Endothelial cell (in vitro differentiated cells): ENCODE measurements around the gene UBALD2. TPM values are rescaled to one million over a fixed set of nuclear protein-coding genes. Genes with fewer than 3 reads are reported as not detected.

Source experiments
- DNase-seq: peaks from one replicate; pipeline ENCODE4 v3.0.0; 2021; ENCODE audit warnings: low spot score
- H3K27ac Mint-ChIP-seq: one replicate; pipeline ENCODE4 v1.8.0; 2021; ENCODE audit warnings: mixed read lengths, inconsistent platforms; ENCODE audit not compliant: unreplicated experiment
- H3K27me3 Mint-ChIP-seq: one replicate; pipeline ENCODE4 v1.8.0; 2021; ENCODE audit warnings: mild to moderate bottlenecking, moderate library complexity, mixed read lengths, inconsistent platforms; ENCODE audit not compliant: unreplicated experiment
- H3K36me3 Mint-ChIP-seq: one replicate; pipeline ENCODE4 v1.8.0; 2021; ENCODE audit warnings: mild to moderate bottlenecking, low read depth, mixed read lengths, inconsistent platforms; ENCODE audit not compliant: unreplicated experiment
- H3K4me1 Mint-ChIP-seq: one replicate; pipeline ENCODE4 v1.8.0; 2021; ENCODE audit warnings: mild to moderate bottlenecking, mixed read lengths, inconsistent platforms; ENCODE audit not compliant: unreplicated experiment
- H3K4me3 Mint-ChIP-seq: one replicate; pipeline ENCODE4 v1.8.0; 2021; ENCODE audit warnings: mild to moderate bottlenecking, mixed read lengths, inconsistent platforms; ENCODE audit not compliant: unreplicated experiment
- H3K9me3 Mint-ChIP-seq: one replicate; pipeline ENCODE4 v1.8.0; 2021; ENCODE audit warnings: mixed read lengths, inconsistent platforms; ENCODE audit not compliant: unreplicated experiment
- total RNA-seq: library from RNA; stranded (reverse); fragmentation: NEBNext Ultra II Directional; extraction: Animal tissue kit (Norgen Biotek cat#: 25700); gene quantifications from one replicate; pipeline ENCODE4 v1.2.1, GENCODE V29; 2021; ENCODE audit not compliant: unreplicated experiment
- TF ChIP-seq, protein P1 (sequence below): fragments of 200-600 bp; sonication (generic); IDR thresholded peaks from one replicate; pipeline ENCODE4 v1.5.0; 2021; ENCODE audit warnings: antibody characterized with exemption; ENCODE audit not compliant: unreplicated experiment

Gene UBALD2
- total RNA-seq, 1 donor from 2014 or later: 90.4 TPM

DNA sequence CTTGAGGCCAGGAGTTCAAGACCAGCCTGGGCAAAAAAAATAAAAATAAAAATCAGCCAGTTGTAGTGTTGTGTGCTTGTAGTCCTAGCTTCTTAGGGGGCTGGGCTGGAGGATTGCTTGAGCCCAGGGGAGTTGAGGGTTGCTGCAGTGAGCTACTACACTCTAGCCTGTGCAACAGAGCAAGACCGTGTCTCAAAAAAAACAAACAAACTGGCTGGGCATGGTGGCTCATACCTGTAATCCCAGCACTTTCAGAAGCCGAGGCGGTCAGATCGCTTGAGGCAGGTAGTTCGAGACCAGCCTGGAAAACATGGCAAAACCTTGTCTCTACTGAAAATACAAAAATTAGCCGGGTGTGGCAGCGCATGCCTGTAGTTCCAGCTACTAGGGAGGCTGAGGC, 4.9 kb upstream of the UBALD2 start:
- Mint-ChIP-seq H3K4me1 (peaks cover 46% of the 10 kb centered on the region), H3K27ac (no peak overlapping the region), H3K4me3 (no peak overlapping the region), H3K36me3 (no peaks in the 10 kb centered on the region), H3K27me3 (peaks cover 8% of the 10 kb centered on the region), H3K9me3 (no peaks in the 10 kb centered on the region)
- TF ChIP-seq, protein P1, sequence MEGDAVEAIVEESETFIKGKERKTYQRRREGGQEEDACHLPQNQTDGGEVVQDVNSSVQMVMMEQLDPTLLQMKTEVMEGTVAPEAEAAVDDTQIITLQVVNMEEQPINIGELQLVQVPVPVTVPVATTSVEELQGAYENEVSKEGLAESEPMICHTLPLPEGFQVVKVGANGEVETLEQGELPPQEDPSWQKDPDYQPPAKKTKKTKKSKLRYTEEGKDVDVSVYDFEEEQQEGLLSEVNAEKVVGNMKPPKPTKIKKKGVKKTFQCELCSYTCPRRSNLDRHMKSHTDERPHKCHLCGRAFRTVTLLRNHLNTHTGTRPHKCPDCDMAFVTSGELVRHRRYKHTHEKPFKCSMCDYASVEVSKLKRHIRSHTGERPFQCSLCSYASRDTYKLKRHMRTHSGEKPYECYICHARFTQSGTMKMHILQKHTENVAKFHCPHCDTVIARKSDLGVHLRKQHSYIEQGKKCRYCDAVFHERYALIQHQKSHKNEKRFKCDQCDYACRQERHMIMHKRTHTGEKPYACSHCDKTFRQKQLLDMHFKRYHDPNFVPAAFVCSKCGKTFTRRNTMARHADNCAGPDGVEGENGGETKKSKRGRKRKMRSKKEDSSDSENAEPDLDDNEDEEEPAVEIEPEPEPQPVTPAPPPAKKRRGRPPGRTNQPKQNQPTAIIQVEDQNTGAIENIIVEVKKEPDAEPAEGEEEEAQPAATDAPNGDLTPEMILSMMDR: no peak
- DNase-seq: no peak

DNA sequence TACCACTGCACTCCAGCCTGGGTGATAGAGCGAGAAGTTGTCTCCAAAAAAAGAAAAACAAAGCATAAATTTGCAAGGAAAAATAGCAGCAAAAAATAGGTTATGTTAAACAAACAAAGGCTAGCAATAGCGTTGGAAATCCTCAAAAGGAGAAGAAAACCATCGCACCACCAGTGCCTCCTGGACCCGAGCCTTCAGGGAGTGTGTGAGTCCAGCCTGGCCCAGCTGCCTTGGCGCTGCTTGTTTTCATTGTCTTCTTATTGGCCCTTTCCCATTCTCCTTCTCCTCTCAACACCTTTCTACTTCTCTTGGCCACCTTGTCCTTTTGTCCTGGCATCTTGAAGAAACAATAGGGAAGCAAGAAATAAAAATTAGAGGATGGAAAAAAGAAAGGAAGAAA, 4.5 kb upstream of the UBALD2 start:
- H3K4me3 Mint-ChIP-seq: no peak overlapping the region
- TF ChIP-seq, protein P1: no peak
- no peak for DNase-seq
- H3K9me3 Mint-ChIP-seq: no peaks in the 10 kb centered on the region
- H3K27me3 Mint-ChIP-seq: peaks cover 8% of the 10 kb centered on the region
- no peaks in the 10 kb centered on the region for H3K36me3 Mint-ChIP-seq
- H3K4me1 Mint-ChIP-seq: peaks cover 41% of the 10 kb centered on the region
- H3K27ac Mint-ChIP-seq: peak overlapping the region; percentile 92

DNA sequence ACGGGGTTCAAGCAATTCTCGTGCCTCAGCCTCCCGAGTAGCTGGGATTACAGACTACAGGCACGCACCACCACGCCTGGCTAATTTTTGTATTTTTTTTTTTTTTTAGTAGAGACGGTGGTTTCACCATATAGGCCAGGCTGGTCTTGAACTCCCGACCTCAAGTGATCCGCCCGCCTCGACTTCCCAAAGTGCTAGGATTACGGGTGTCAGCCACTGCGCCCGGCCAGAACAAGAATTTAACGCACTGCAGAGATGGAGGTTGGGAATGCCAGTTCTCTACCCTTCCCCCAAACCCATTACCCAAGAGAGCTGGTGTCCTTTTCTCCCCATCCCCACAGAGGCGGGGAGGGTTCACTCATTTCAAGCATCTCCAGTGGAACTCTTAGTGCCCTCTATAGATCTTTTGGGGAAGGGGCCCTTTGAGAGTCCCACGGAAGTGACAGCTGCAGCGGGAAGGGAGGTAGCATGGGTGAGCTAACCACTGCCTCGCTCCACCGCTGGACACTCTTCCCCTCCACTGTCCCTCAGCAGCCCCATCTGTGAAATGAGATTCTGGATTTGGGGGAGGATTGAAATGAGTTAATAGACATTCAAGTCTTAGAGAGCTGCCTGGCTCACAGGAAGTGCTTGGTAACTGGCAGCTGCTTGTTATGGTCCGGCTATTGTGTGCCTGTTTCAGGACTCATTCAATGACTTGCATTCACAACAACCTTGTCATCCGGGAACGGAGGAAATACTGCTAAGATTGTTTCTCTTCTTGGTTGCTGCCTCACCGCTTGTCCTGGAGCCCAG, 3.5 kb upstream of the UBALD2 start:
- Mint-ChIP-seq H3K9me3 (no peaks in the 10 kb centered on the region), H3K4me1 (peaks cover 41% of the 10 kb centered on the region), H3K36me3 (no peaks in the 10 kb centered on the region), H3K27me3 (peaks cover 13% of the 10 kb centered on the region), H3K27ac (peak overlapping the region; percentile 98), H3K4me3 (no peak overlapping the region)
- TF ChIP-seq, protein P1: no peak
- DNase-seq: peak; percentile 40

DNA sequence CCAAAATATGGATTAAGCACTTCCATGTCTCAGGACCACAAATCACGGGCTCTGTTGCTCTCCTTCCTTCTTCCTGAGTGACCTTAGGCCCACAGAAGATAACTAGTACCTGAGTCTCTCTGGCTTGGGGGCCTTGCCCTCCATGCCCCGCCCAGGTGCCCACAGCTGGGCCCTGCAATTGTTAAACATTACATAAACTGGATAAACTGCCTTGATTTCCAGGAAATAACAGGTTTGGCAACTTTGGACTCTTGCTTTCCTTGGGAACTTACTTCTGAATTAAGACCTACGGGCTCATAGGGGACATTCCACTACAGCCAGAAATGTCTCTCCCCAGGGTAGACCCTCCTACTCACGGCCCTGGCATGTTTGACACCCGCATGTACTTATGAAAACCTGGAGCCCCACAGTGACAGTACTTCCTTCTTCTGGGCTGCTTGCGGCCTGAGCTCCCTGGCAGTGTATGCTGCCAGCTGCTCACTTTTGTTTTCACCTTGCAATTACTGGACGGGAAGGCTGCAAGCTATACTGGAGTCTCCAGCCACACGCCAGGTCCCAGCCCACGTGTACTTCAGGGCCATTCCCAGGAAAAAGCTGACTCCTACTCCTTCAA, 2.3 kb upstream of the UBALD2 start:
- TF ChIP-seq, protein P1: no peak
- no peak for DNase-seq
- Mint-ChIP-seq H3K4me3 (peak overlapping the region; percentile 22), H3K9me3 (no peaks in the 10 kb centered on the region), H3K27ac (peak overlapping the region; percentile 98), H3K4me1 (peaks cover 44% of the 10 kb centered on the region), H3K27me3 (peaks cover 19% of the 10 kb centered on the region), H3K36me3 (no peaks in the 10 kb centered on the region)

DNA sequence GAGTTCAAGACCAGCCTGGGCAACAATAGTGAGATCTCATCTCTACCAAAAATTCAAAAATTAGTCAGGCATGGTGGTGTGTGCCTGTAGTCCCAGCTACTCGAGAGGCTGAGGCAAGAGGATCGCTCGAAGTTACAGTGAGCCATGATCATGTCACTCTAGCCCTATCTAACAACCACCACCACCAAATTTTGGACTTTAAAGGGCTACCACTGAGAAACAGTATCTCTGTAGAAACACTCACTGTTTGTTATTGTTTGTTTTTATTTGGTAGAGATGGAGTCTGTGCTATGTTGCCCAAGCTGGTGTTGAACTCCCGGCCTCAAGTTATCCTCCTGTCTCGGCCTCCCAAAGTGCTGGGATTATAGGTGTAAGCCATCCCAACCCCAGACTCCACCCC, 1.3 kb upstream of the UBALD2 start:
- H3K4me1 Mint-ChIP-seq: peaks cover 51% of the 10 kb centered on the region
- H3K9me3 Mint-ChIP-seq: no peaks in the 10 kb centered on the region
- no peaks in the 10 kb centered on the region for H3K36me3 Mint-ChIP-seq
- no peak for DNase-seq
- H3K4me3 Mint-ChIP-seq: peak overlapping the region; percentile 70
- TF ChIP-seq, protein P1: no peak
- H3K27ac Mint-ChIP-seq: no peak overlapping the region
- H3K27me3 Mint-ChIP-seq: peaks cover 23% of the 10 kb centered on the region
